Heart right ventricle (tissue), 16 donors: ENCODE measurements around the gene LRRC1. TPM values are rescaled to one million over a fixed set of nuclear protein-coding genes. Genes with fewer than 3 reads are reported as not detected.
A peak's percentile ranks its signal among the peaks of the same experiment; 100 is the strongest.

Experiments used
- ATAC-seq, 8 donors: fragments of 200-7000 bp; cut with Tn5 transposase; one replicate each; pipeline ENCODE4 v1.9.1; 2020; ENCODE audit warnings: mild to moderate bottlenecking in 8 of 8, moderate library complexity in 8 of 8, moderate number of reproducible peaks in 1 of 8
- DNase-seq, 2 donors: peaks; one replicate each; pipeline ENCODE4 v3.0.0-alpha.2; 2020
- H3K27ac ChIP-seq, 10 donors: fragments of 200-600 bp; sonication (generic) in 2 of 10; one replicate each; pipeline versions ENCODE4 v1.5.0 to v1.8.0; 2020 to 2022; ENCODE audit warnings: mild to moderate bottlenecking in 3 of 10
- H3K27me3 ChIP-seq, 7 donors: fragments of 200-600 bp; one replicate each; pipeline ENCODE4 v1.8.0; 2021 to 2022; ENCODE audit warnings: mild to moderate bottlenecking in 2 of 7
- H3K36me3 ChIP-seq, 9 donors: fragments of 200-600 bp; sonication (generic) in 1 of 9; one replicate each; pipeline versions ENCODE4 v1.5.0 to v1.8.0; 2020 to 2022; ENCODE audit warnings: mild to moderate bottlenecking in 2 of 9
- H3K4me1 ChIP-seq, 9 donors: fragments of 200-600 bp; sonication (generic) in 1 of 9; one replicate each; pipeline versions ENCODE4 v1.5.0 to v1.8.0; 2020 to 2022; ENCODE audit warnings: mild to moderate bottlenecking in 4 of 9
- H3K4me3 ChIP-seq, 10 donors: fragments of 200-600 bp; sonication (generic) in 2 of 10; one replicate each; pipeline versions ENCODE4 v1.5.0 to v1.8.0; 2020 to 2022; ENCODE audit warnings: mild to moderate bottlenecking in 7 of 10, moderate library complexity in 2 of 10
- H3K9me3 ChIP-seq, 11 donors: fragments of 200-600 bp in 10 of 11; sonication (generic) in 2 of 11; one replicate each; pipeline versions ENCODE4 v1.5.0 to v1.8.0; 2013 to 2022; ENCODE audit warnings: mild to moderate bottlenecking in 2 of 11, control low read depth in 1 of 11, moderate library complexity in 1 of 11
- CTCF ChIP-seq, 9 donors: fragments of 200-600 bp; sonication (generic) in 2 of 9; IDR thresholded peaks; one replicate each; pipeline versions ENCODE4 v1.5.0 to v1.8.0; 2021 to 2022; ENCODE audit warnings: antibody characterized with exemption in 9 of 9, mild to moderate bottlenecking in 5 of 9, moderate library complexity in 1 of 9
- WGBS, 2 donors: extraction: QIAGEN DNeasy Blood & Tissue Kit; methylation state at CpG; one replicate each; pipeline ENCODE4 v1.1.7; 2013; ENCODE audit warnings: inconsistent platforms in 1 of 2; 5-methylcytosine and 5-hydroxymethylcytosine counted together
- intact Hi-C, 10 donors: fragments of 100-400 bp; cut with DNase I; formaldehyde crosslinking; loops; one replicate each; pipeline versions ENCODE4 v1.11.1 to v1.14.2; 2022
- polyA plus RNA-seq, 2 donors: library from polyadenylated mRNA; stranded (reverse); fragments of 200-250 nt; gene quantifications; one replicate each; pipeline ENCODE4 v1.2.3, GENCODE V29; 2013
- total RNA-seq, 10 donors: library from RNA; stranded (reverse); fragmentation: NEBNext Ultra II Directional in 3 of 10; extraction: Animal tissue kit (Norgen Biotek cat#: 25700) in 3 of 10; gene quantifications; one replicate each; pipeline versions ENCODE4 v1.2.1 to v1.2.4, GENCODE V29; 2021 to 2023
- donor health status: Arrhythmogenic right ventricular cardiomyopathy.
- donor health status: ischemic (EF 13 %, LVEDD 7.1; RV severe dilation, severe dysfunction).
- donor health status: healthy with polysubstance abuse.
- donor health status: DM: no; HTN: yes; CAD: no.
- donor health status: DM: no; HTN: no; CAD: no.
- donor health status: ischemic (EF 25% LVEDD 6.9; RV normal size, moderate dysfunction).
- donor health status: ischemic (EF 25% LVEDD 5.7; RV mildly dilated, moderate dysfunction).
- donor health status: healthy.
- donor health status: DM: yes; HTN: yes; CAD: no.
- donor health status: Ischemic cardiomyopathy.
- donor health status: ischemic (EF 35%, LVEDD 5.7; RV mildly dilated, moderate dysfunction).
- donor health status: nonischemic (EF 11% LVEDD 7.7; RV severe dilation, severe dysfunction).
- donor health status: DM: yes; HTN: yes; CAD: no.
- donor health status: PGD.
- donor health status: ischemic (EF 29% LVEDD 5.4; RV normal size, mild dysfunction).
- donor health status: nonischemic (EF 23%, LVEDD 6.1; RV moderate dilation, normal function).

LRRC1 gene
- total and polyA plus RNA-seq, 12 donors, result 1.2 to 7.5 (median 4.7) TPM

GRCh38 chr6:53921639-53922038, 126.8 kb downstream of the LRRC1 start:
- DNase-seq (no peak), ATAC-seq (no peak)
- Histone ChIP-seq H3K9me3 (no peaks in the 10 kb centered on the region), H3K27me3 (no peaks in the 10 kb centered on the region), H3K36me3 (peaks cover 0 to 28% (median 3%) of the 10 kb centered on the region in 9 donors), H3K4me1 (peaks cover 0 to 15% (median 4%) of the 10 kb centered on the region in 9 donors), H3K27ac (no peak overlapping the region), H3K4me3 (no peak overlapping the region)
- intact Hi-C loops, result loop anchor here in 1 of 10 donors (10.0 kb wide), 1 partner anchor 127 kb away; the partner anchor contains the start of gene LRRC1
- no peak for TF ChIP-seq CTCF (IDR thresholded peaks at IDR 0.05)
- 96% methylated on average over 2 of the region's 2 CpGs for WGBS, 2 donors

- WGBS, 2 donors, result 77 to 83% methylated on average over 14 of the region's 14 CpGs
- no peak for ATAC-seq
Measured at GRCh38 chr6:53922539-53922981, 127.8 kb downstream of the LRRC1 start.

GRCh38 chr6:53924277-53924676, 129.5 kb downstream of the LRRC1 start:
- Histone ChIP-seq H3K27me3 (no peaks in the 10 kb centered on the region), H3K4me3 (no peak overlapping the region), H3K9me3 (no peaks in the 10 kb centered on the region), H3K4me1 (peaks cover 0 to 40% (median 18%) of the 10 kb centered on the region in 9 donors), H3K27ac (no peak overlapping the region), H3K36me3 (peaks cover 0 to 27% (median 3%) of the 10 kb centered on the region in 9 donors)
- no peak for TF ChIP-seq CTCF (IDR thresholded peaks at IDR 0.05)
- intact Hi-C loops, result loop anchor here in 1 of 10 donors (10.0 kb wide), 1 partner anchor 129 kb away; the partner anchor contains the start of gene LRRC1
- WGBS, 2 donors, result 96 to 98% methylated on average over 3 of the region's 3 CpGs
- no peak for DNase-seq
- no peak for ATAC-seq

More at GRCh38 chr6:53922539-53922981, 127.8 kb downstream of the LRRC1 start:
- no peak overlapping the region for H3K27ac ChIP-seq
- H3K36me3 ChIP-seq, result peaks cover 0 to 28% (median 3%) of the 10 kb centered on the region in 9 donors
- H3K4me3 ChIP-seq, result no peak overlapping the region
- H3K9me3 ChIP-seq, result no peaks in the 10 kb centered on the region
- TF ChIP-seq CTCF (IDR thresholded peaks at IDR 0.05), result no peak
- intact Hi-C loops, result loop anchor here in 1 of 10 donors (10.0 kb wide), 1 partner anchor 128 kb away; the partner anchor contains the start of gene LRRC1
- no peak for DNase-seq
- no peaks in the 10 kb centered on the region for H3K27me3 ChIP-seq
- H3K4me1 ChIP-seq, result peaks cover 0 to 24% (median 10%) of the 10 kb centered on the region in 9 donors

GRCh38 chr6:53924821-53925422, 130.1 kb downstream of the LRRC1 start:
- intact Hi-C loops, result loop anchor here in 1 of 10 donors (10.0 kb wide), 1 partner anchor 130 kb away; the partner anchor contains the start of gene LRRC1
- DNase-seq (no peak), ATAC-seq (no peak)
- Histone ChIP-seq H3K36me3 (peaks cover 0 to 27% (median 3%) of the 10 kb centered on the region in 9 donors), H3K4me3 (no peak overlapping the region), H3K27ac (peak overlapping the region in 1 of 10 donors; percentile 28), H3K9me3 (no peaks in the 10 kb centered on the region), H3K4me1 (peaks cover 0 to 47% (median 22%) of the 10 kb centered on the region in 9 donors), H3K27me3 (no peaks in the 10 kb centered on the region)
- no peak for TF ChIP-seq CTCF (IDR thresholded peaks at IDR 0.05)
- 82 to 84% methylated on average over 7 of the region's 7 CpGs for WGBS, 2 donors
